Measurements from ENCODE around the gene CCDC88C.

CCDC88C gene

DNA sequence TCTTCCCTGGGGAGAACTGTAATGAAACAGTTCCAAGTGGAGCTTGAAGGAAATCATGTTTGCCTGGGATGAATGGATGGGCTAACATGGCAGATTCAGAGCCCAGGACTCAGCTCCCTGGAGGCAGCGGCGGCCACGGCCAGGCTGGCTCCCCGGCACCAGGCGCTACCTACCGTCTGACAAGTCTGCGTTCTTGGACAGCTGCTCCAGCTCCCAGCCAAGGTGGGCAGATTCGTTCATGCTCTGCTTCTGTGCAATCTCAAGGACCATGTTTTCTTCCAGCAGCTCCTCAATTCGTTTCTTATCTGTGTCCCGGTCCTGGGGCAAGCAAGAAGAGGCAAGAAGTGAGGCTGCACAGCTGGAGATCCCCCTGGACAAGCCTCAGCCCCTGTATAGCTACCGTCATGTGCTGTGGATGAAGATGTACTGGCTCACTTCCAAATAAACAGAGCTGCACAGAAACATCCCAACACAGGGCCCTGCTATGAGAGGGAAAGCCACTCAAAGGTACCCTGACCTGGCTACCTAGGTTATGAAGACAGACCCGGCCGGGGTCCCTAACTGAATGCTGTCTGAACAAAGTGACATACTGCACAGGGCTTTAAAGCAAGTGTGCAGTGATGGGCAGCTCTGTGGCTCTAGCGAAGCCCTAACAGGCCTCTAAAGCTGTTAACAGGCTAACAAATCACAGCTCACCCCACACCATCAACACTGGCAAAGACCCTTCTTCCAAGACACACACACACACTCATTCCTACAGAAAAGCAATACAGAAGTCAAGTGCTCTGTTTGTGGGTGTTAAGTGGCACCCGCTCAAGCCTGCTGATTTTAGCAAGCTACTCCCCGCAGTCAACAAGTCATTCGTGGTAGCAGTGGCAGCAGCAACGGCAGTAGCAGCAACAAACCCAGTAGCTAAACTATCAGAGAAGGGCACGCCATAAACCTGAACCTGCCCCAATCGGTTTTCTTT, 92.7 kb downstream of the CCDC88C start:
- DNase-seq: no peak

DNA sequence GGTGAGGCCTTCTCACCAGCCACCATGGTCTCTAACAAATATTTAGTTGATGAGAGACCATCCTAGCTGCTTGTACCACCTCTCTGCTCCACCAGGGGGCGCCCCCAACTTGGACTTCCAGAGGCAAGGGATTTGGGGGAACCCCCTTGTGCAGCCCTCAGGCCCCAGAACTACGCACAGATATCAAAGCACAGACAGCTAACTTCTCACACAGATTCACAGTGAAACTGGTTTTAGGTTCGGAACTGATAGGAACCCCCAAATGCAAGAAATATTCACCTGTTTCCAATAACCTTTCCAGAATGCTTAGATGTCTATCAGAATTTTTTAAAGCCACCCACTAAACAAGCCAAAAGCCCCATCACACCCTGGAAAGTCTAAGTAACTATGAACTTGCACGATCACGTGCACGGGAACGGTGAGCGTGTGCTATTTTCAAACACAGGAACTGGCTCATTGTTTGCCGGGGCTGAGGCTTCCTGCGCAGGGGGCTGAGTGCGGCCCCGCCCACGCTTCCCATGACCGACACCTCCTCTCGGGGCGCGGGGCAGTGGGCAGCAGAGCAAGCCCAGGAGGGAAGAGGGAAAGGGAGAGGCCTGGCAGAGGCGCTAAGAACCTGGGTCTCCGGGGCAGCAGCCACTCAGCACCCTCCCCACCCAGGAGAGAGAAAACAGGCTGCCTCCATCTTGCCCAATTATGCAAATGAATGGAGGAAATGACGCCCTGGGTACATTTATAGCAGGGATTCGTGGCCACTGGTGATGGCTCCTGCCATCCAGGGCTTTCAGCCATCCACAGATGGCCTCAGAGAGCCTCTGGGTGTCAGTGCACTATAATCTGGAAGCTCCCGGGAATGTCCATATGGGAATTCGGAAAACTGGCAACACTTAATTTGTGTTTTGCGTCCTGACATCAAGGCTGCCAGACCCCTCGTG, 93.7 kb downstream of the CCDC88C start:
- DNase-seq: peak; percentile 69

DNA sequence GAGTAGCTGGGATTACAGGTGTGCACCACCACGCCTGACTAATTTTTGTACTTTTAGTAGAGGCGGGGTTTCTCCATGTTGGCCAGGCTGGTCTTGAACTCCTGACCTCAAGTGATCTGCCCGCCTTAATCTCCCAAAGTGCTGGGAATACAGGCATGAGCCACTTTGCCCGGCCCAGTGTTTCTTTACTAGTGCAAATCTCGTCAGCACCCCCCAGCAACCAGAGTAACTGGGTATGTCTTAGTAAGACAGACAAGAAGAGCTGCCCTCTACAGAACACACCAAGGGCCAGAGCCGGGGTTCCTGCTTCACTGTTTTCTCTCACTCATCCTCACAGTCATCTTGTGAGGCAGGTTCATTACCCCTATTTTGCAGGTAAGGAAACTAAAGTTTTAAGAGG, 94.6 kb downstream of the CCDC88C start:
- no peak for DNase-seq

DNA sequence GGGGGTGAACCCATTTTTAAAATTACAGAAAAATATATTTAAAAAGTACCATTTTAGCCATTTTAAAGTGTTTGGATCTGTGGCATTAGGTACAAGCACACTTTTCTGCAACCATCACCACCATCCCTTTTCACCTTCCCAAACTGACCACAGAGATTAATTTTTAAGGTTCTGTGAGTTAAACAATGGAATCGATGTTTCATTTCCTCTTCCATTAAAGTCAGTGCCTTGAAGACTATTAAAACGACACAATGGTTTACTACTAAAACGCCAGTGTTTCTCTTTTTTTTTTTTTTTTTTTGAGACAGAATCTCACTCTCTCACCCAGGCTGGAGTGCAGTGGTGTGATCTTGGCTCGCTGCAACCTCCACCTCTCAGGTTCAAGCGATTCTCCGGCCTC, 95.0 kb downstream of the CCDC88C start:
- DNase-seq: no peak

DNA sequence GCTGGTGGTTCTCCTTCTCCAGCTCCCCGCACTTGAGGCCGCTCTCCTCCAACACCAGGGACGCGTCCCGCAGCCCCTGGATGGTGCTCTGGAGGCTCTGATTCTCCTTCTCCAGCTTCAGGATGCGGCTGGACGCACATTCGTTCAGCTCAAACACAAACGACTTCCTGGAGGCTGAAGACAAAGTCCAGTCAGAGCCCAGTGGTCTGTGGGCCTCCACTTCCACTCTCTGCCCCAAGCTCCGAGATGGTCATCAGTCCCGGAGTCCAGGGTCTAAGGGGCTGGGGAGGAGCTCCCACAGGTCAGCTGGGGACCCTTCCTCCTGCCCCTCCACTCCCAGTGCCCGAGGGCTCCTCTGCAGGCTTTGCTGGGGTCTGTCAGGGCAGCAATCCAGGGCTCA, 96.5 kb downstream of the CCDC88C start:
- no peak for DNase-seq

DNA sequence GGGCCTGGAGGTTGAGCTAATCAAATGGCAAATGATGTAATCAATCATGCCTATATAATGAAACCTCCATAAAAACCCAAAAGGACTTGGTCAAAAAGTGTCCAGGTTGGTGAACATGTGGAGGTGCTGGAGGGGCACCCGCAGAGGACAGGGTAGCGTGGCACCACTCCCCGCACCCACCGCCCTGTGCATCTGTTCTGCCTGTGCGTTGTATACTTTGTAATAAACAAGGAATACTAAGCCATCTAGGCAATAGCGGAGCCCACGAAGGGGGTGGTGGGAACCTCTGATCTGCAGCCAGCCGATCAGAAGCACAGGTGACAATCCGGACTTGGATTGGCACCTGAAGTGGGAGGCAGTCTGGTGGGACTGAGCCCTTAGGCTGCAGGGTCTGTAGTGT, 97.4 kb downstream of the CCDC88C start:
- no peak for DNase-seq

DNA sequence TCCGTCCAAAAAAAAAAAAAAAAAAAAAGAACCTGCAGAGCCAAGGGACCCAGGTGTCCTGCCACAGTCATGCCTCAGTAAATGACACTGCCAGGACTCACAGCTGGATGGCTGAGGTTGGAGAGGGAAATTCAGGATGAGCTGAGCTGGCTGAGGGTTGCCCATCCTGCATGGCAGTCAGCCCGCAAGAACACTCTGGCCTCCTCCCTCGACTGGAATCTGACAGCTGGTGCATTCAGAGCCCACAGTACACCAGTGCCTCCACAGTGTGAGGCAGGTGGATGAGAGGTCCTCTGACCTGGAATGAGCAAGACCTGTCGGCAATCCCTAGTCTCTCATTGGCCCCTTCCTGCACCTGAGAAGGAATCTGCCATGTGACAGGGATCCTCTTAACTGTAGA, 98.7 kb downstream of the CCDC88C start:
- DNase-seq: no peak

DNA sequence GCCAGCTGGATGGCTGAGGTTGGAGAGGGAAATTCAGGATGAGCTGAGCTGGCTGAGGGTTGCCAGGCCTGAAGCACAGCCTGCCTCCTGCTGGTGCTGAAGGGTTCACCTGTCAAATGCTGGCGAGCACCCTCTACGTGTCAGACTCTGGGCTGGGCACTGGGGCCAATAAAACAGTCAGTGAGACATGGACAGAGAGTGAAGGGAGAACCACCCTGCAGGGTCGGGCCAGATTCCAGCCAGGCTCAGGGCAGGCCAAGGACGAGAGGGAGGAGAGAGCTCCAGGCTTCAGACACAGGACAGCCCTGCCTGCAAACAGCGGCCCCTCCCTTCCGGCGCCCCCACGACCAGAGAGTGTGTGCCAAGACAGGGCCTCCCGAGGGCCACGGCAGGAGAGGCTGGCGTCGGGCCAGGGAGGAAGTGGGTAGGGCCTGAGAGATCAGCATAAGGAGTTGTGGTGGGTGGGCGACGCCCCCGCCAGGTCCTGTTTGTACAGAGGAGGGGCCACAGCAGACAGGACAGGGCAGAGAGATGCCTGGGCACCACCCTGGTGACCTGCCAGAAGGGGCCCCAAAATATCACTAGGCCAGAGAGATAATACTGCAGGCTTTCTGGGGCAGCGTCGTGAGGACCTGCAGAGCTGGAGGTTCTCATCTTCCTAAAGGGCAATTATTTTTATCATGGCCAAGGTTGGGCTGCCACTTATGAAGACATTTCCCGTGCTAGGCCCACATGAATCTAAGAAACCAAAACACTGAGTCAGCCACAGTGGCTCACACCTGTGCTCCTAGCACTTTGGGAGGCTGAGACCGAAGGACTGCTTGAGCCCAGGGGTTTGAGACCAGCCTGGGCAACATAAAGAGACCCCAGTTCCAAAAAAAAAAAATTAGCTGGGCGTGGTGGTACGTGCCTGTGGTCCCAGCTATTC, 100.0 kb downstream of the CCDC88C start:
- DNase-seq: no peak

DNA sequence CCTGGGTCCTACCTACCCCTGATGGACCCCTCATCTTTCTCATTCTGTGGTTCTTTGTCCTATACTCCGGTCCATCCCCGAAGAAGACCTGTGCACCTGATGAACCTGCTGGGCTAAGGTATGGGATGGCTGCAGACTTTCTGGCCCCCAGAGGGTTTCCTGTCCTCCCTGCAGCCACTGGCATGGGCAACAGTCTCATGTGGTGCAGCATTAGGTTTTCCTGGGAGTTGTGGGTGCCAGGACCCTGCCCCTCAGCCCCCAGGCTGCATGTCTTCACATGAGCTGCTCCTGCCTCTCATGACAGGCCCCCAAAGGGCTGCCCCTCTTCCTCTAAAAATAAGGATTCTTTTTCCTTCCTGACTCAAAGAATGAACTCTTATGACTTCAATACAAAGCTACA, 100.9 kb downstream of the CCDC88C start:
- DNase-seq: no peak

DNA sequence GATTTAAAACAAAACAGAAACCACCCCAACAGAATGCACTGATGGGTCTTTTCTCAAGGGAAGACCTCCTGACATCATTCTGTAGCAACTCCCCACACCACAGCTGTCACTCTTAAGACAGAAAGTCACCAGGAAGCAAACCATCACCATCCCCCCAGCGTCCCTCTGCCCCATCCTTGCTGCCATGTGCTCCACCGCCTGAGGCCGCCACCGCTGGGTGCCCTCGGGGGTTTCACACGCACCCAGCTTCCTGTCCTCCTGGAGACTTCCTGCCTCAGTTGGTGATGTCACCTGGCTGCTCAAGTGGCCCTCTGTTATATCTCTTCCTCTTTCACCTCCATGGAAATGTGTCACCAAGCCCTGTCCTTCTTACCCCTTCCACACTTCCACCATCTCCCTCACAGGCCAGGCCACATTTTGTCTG, 101.8 kb downstream of the CCDC88C start:
- no peak for DNase-seq

DNA sequence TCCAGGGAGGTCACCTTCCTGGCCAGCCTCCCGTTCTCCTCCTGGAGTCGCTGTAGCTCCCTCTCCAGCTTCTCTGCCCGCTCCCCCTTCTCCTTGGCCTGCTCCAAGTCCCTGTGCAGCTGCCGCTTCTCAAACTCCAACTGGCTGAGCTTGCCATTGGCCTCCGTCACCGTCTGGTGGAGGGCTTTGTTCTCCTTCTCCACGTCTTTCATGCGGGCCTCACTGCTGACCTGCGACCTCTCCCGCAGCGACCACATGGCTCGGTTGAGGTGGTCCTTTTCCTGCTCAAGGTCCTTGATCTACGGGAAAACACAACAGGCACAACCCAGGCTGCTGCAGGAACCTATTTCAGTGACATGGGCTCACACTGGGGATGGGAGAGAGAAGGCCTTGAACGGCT, 103.8 kb downstream of the CCDC88C start:
- DNase-seq: no peak

DNA sequence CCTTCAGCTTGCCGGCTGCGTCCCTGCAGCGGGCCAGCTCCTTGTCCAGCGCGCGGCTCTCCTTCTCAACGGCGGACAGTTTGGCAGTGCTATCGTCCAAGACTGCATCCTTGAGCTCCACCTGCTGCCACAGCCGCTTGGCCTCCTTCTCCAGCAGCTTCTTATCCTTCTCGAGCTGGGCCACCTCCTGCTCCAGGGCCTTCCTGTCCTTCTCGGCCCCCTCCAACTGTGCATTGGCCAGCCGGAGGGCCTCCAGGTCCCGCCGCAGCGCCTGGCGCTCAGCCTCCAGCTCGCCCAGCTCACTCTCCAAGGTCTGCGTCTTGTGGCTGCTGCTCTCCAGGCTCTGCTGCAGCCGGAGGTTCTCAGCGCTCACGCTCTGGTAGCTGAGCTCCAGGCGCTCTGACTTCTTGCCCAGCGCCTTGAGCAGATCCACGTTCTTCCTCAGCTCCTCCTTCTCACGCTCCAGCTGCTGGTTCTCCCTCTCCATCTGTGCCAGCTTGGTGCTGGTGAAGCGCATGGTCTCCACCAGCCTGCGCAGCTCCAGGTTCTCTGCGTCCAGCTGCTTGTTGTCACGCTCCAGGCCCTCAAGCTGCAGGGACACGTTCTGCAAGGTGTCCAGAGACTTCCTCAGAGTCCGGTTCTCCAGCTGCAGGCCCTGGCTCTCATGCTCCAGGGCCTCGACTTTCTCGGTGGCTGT, 104.3 kb downstream of the CCDC88C start:
- no peak for DNase-seq

DNA sequence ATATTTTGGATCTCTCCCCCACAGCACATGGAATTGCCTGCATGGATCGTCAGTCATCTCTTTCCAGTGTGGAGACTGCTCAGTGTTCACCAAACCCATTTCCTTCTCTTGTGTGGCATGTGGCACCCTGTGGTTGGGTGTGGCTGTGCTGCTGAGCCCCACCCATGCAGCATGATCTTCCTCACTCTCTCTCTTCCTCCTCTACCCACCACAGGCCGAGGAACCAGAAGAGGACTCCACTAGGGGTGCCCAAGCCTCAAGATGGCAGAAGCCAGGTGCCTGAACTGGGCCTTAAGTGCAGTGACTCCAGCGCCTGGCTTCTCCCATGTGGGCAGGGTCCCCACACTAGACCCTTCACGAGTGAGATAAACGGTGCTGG, 106.3 kb downstream of the CCDC88C start:
- no peak for DNase-seq

DNA sequence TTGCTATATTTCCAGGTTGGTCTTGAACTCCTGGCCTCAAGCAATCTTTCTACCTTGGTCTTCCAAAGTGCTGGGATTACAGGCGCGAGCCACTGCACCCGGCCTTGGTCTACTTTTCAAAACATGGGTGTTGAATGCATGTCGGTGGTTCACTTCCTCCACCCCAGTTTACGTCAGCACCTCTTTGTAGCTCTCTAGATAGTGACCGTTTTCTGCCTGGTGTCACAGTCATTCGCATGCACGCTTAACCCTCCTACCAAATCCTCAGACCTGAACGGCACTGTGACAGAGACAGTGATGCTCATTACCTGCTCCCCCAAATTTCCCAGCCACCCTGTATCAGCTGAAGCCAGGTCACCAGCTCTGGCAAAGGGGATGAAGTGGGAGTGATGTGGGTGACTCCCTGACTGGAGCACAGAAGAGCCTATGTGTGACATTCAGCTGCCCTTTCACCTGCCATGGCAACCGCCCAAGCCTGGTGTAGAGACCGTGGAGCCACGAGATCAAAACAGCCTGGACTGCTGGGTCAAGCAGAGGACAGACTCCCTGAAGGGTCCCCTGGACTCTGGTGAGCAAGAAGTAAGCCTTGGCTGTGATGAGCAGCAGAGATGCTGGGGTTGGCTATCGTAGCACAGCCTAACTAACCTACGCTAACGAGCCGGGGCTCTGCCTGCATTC, 106.9 kb downstream of the CCDC88C start:
- no peak for DNase-seq

DNA sequence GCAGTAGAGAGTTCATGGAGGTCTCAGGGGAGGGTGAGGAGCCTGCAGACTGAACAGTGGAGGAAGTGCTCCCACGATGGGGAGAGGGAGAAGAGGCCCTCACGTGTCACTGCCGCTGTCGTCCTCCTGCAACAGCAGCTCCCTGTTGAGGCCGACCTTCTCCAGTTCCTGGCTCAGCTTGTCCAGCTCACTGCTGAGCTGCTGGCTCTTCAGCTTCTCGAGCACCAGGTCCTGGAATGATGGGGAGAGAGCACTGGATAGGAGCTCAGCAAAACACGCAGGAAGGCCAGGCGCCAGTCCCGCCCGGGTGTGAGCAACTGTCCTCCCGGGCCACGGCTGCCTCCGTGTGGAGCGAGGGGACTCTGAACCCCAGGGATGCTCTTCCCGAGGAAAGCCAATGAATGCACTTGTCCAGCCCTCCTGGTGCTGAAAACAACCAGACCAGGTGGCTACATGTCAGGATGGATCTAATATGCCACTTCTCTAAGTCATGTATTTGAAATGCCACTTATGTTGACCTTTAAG, 107.8 kb downstream of the CCDC88C start:
- DNase-seq: no peak

DNA sequence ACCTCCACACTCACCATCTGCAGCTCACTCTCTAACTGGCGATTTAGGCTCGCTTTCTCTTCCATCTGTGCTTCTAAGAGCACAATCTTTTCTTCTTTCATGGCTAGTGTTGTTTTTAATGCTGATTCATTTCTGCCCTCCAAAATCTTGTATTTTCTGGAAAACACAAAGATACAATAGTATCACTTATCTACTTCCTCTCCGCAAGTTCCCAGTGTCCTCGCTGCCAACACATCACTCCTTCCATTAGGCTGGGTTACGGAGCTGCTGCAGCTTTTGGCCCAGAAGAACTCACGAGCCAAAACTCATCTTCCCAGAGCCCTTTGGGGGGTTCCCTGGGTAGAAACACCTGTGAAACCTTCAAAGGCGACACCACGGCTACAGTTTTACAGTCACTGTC, 109.3 kb downstream of the CCDC88C start:
- DNase-seq: no peak

DNA sequence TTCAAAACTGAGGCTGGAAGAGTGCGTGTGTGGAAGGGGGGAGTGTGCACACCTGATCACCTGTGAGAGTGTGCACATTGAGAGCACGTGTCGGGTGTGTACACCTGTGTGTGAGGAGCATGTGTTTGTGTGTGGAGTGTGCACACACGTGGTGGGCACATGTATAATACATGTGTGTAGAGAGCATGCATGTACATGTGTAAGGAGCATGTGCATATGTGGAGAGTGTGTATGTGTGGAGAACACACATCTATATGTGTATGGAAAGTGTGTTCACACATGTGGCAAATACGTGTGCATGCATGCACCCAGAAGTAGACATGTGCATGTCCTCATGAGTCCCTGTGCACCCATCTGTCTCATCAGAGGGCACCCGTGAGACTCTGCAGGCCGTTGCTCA, 110.0 kb downstream of the CCDC88C start:
- DNase-seq: no peak

DNA sequence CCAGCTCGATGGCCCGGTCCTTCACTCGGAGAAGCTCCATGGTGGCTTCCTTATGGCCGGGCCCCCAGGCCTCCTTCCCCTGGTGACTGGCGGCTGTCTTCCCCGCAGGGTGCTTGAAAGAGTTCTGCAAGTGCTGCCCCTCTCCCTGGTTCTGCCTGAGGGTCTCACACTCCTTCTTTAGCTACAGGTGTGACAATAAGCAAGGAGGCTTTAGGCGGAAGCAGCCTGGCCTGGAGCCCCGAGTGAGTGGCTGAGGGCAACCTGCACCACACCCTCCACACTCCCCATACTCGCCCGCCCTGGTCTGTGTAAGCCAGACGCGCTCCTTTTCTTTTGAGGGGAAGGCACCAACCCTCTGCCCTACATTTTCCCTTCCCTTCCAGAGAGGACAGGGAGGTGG, 110.6 kb downstream of the CCDC88C start:
- DNase-seq: no peak

DNA sequence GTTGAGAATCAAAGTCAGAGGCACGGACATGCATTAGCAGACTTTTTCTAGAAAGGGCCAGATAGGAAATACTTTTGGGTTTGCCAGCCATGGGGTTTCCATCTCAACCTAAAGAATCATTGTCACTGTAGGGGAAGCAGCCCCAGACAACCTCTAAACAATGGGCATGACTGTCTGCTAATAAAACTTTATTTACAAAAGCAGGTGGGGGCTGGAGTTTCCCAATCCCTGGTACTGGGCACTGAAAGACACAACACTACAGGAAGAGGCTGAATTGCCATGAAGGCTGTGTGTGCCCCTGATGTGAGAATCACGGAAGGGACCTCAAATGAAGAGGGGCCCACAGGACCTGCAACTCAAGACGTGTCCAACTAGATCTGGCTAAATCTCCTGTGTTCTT, 111.1 kb downstream of the CCDC88C start:
- no peak for DNase-seq

DNA sequence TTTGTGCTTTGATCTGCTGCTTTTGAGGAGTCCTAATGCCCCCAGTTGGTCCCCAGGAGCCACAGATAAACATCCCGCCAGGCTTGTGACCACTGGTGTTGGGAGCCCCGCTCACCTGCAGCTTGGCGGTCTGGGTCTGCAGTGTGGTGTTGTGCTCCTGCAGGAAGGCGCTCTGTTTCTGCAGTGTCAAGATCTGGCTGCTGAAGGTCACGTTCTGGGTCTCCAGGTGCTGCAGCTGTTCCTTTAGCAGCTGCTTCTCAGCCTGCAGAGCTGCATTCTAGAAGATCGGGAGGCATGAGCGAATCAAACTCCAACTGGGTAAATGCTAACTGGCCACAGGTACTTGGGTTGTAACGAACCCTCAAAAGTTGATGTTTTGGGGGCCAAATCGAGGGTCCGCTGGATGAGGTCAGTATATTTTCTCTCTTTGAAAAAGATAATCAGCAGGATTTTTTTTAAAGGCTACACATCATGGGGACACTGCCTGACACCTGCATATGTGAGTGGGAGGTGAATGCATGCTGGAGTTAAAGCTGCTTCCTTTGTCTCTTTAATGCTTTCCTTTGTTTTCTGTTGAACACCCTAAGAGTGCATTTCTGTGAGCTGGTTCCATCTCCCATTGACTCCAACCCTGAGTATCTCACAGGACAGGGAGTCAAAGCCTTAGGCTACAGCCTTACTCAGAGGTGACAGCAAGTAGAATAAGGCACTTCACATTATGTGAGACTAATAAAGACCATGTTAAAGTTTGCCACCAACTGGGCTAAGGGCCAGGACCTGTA, 111.8 kb downstream of the CCDC88C start:
- DNase-seq: no peak

DNA sequence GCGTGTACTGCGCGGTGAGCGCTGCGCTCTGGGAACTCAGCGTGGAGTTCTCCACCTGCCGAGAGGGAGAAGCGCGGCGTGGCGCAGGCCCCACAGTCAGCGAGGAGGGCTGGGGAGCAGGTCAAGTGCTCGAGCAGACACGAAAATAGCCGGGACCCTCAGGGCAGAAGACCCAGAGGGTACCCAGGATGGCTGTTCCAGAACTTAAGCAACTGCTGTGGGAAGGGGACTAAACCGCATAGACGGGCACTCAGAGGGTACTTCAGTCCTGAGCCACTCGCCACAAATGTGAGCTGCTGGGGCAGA, 113.7 kb downstream of the CCDC88C start:
- DNase-seq: no peak
